OCI-LY7 (cell line): ENCODE measurements around the gene FAM170A. TPM values are rescaled to one million over a fixed set of nuclear protein-coding genes. Genes with fewer than 3 reads are reported as not detected.

Source experiments
- BruUV-seq: library from RNA; stranded (reverse); fragments of 400-500 nt; replicated peaks from 2 replicates; lab custom pipeline; 2021; lab: Mats Ljungman, UMichigan
- CTCF ChIA-PET: fragments of 300-600 bp; sonication (Branson Sonifier 250); formaldehyde crosslinking; loops from one replicate; lab custom pipeline; 2022; ENCODE audit warnings: antibody characterized with exemption; ENCODE audit not compliant: unreplicated experiment; lab: Charles Lee
- POLR2A ChIA-PET: fragments of 300-600 bp; sonication (Branson Sonifier 250); formaldehyde crosslinking; loops from one replicate; lab custom pipeline; 2022; ENCODE audit warnings: antibody characterized with exemption; lab: Charles Lee
- DNase-seq: peaks from one replicate; pipeline ENCODE4 v3.0.0-alpha.2; 2015; ENCODE audit warnings: low spot score
- H2AFZ ChIP-seq: fragments of 200-600 bp; sonication (generic), shearing (Covaris generic); 2 replicates; pipeline ENCODE4 v1.6.1; 2014; ENCODE audit warnings: mild to moderate bottlenecking, antibody characterized with exemption, low read length, moderate library complexity
- H3K27ac ChIP-seq: fragments of 200-600 bp; sonication (generic); 2 replicates; pipeline ENCODE4 v1.5.1; 2014; ENCODE audit warnings: mixed run types, low read depth, mild to moderate bottlenecking, moderate library complexity, low read length, inconsistent platforms; ENCODE audit not compliant: poor library complexity, severe bottlenecking
- H3K36me3 ChIP-seq: fragments of 200-600 bp; sonication (generic); 2 replicates; pipeline ENCODE4 v1.6.1; 2014; ENCODE audit warnings: mild to moderate bottlenecking, antibody characterized with exemption, low read length, moderate library complexity, mixed read lengths; ENCODE audit not compliant: insufficient read depth
- H3K4me1 ChIP-seq: fragments of 200-600 bp; sonication (generic); 2 replicates; pipeline ENCODE4 v1.5.1; 2014; ENCODE audit warnings: mild to moderate bottlenecking, low read length; ENCODE audit not compliant: insufficient read depth, poor library complexity, severe bottlenecking
- H3K4me2 ChIP-seq: fragments of 200-600 bp; sonication (generic); 2 replicates; pipeline ENCODE4 v1.6.1; 2014; ENCODE audit warnings: mild to moderate bottlenecking, low read length
- H3K4me3 ChIP-seq: fragments of 200-600 bp; sonication (generic); 2 replicates; pipeline ENCODE4 v1.5.1; 2014; ENCODE audit warnings: mild to moderate bottlenecking, low read depth, low read length; ENCODE audit not compliant: poor library complexity, severe bottlenecking
- H3K79me2 ChIP-seq: fragments of 200-600 bp; sonication (generic); 2 replicates; pipeline ENCODE4 v1.6.1; 2016; ENCODE audit warnings: low read depth, mild to moderate bottlenecking, low read length, moderate library complexity, mixed read lengths; ENCODE audit not compliant: insufficient read depth
- H3K9me2 ChIP-seq: fragments of 200-600 bp; sonication (generic); 2 replicates; pipeline ENCODE4 v1.6.1; 2016; ENCODE audit warnings: mild to moderate bottlenecking, low read length, mixed read lengths; ENCODE audit not compliant: insufficient read depth
- H3K9me3 ChIP-seq: fragments of 200-600 bp; sonication (generic); 2 replicates; pipeline ENCODE4 v1.6.1; 2014; ENCODE audit warnings: mild to moderate bottlenecking, mixed run types, low read length, mixed read lengths
- H4K20me1 ChIP-seq: fragments of 200-600 bp; sonication (generic); 2 replicates; pipeline ENCODE4 v1.6.1; 2014; ENCODE audit warnings: mild to moderate bottlenecking, antibody characterized with exemption, low read length, moderate library complexity, mixed read lengths; ENCODE audit not compliant: insufficient read depth
- EZH2phosphoT487 ChIP-seq: fragments of 200-600 bp; sonication (generic); IDR thresholded peaks from 2 replicates; pipeline ENCODE4 v1.6.1; 2018; ENCODE audit warnings: low read depth, borderline replicate concordance, mild to moderate bottlenecking, mixed run types, antibody characterized with exemption, low read length, moderate library complexity, mixed read lengths
- intact Hi-C: fragments of 100-400 bp; cut with micrococcal nuclease; formaldehyde crosslinking; loops from one replicate; pipeline ENCODE4 v1.10.0; 2022; ENCODE audit not compliant: unreplicated experiment
- total RNA-seq, 2 experiments: library from RNA; depleted of rRNA in 1 of 2; stranded (reverse); fragments of >200 nt in 1 of 2; shearing (Covaris generic) in 1 of 2; gene quantifications; 2 replicates each; pipeline ENCODE4 v1.2.3, GENCODE V29; 2014 to 2022
- TF ChIP-seq, protein P1 (sequence below): fragments of 200-600 bp; sonication (generic); conservative IDR thresholded peaks from 2 replicates; pipeline ENCODE4 v1.5.1; 2014; ENCODE audit warnings: mild to moderate bottlenecking, antibody characterized with exemption, low read length, moderate library complexity, mixed read lengths

FAM170A gene
- total RNA-seq, 2 experiments from 2014 or later, result not detected

DNA sequence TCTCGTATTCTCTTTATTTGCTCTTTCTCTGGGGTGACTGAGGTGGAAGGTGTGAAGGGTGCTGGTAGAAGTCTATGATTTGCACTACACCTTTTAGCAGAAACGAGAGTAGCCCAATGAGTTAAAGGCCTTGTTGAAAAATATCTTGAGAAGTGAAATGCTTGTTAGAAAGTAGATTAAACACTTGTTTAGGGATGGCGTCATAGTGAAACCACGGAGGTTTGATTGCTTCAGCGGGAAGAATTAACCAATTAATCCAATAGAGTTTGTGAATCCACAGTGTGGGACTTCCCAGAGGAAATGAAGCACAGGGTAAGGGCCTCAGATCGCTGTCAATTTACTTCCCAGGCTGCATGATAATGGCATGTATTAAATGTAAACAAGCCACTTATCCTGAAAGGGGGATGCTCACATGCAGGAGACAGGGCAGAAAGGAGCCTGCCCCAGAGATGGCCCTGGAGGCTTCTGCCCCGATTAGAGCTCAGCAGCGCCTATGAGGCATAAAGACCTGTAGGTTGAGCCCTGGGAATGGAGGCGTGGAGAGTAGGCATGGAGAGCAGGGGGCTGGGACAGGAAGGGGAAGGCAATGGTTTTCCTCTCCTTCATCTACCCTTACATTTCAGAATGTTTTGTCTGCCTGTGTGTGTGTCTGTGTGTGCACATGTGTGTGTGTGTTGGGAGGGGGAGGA lies 1.5 kb downstream of the FAM170A start:
- H3K79me2 ChIP-seq, result no peaks in the 10 kb centered on the region
- BruUV-seq, result no TSS peak
- no peaks in the 10 kb centered on the region for H3K9me3 ChIP-seq
- no peak overlapping the region for H2AFZ ChIP-seq
- ChIA-PET CTCF (no interaction called here), POLR2A (no interaction called here)
- H3K27ac ChIP-seq, result no peak overlapping the region
- no peaks in the 10 kb centered on the region for H3K4me1 ChIP-seq
- H3K36me3 ChIP-seq, result no peaks in the 10 kb centered on the region
- no peaks in the 10 kb centered on the region for H3K9me2 ChIP-seq
- no peak for TF ChIP-seq EZH2phosphoT487
- TF ChIP-seq, protein P1, sequence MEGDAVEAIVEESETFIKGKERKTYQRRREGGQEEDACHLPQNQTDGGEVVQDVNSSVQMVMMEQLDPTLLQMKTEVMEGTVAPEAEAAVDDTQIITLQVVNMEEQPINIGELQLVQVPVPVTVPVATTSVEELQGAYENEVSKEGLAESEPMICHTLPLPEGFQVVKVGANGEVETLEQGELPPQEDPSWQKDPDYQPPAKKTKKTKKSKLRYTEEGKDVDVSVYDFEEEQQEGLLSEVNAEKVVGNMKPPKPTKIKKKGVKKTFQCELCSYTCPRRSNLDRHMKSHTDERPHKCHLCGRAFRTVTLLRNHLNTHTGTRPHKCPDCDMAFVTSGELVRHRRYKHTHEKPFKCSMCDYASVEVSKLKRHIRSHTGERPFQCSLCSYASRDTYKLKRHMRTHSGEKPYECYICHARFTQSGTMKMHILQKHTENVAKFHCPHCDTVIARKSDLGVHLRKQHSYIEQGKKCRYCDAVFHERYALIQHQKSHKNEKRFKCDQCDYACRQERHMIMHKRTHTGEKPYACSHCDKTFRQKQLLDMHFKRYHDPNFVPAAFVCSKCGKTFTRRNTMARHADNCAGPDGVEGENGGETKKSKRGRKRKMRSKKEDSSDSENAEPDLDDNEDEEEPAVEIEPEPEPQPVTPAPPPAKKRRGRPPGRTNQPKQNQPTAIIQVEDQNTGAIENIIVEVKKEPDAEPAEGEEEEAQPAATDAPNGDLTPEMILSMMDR, result no peak
- H3K4me2 ChIP-seq, result no peak overlapping the region
- intact Hi-C loops, result no loop called here
- H4K20me1 ChIP-seq, result no peaks in the 10 kb centered on the region
- DNase-seq, result no peak
- no peak overlapping the region for H3K4me3 ChIP-seq

GRCh38 chr5:119631660-119632059 lies 2.3 kb downstream of the FAM170A start:
- Histone ChIP-seq H3K36me3 (no peaks in the 10 kb centered on the region), H3K79me2 (no peaks in the 10 kb centered on the region), H3K9me3 (no peaks in the 10 kb centered on the region), H2AFZ (no peak overlapping the region), H3K4me3 (no peak overlapping the region), H3K9me2 (no peaks in the 10 kb centered on the region), H4K20me1 (no peaks in the 10 kb centered on the region), H3K27ac (no peak overlapping the region), H3K4me2 (no peak overlapping the region), H3K4me1 (no peaks in the 10 kb centered on the region)
- BruUV-seq, result no TSS peak
- no peak for DNase-seq
- intact Hi-C loops, result no loop called here
- TF ChIP-seq, protein P1, result no peak
- TF ChIP-seq EZH2phosphoT487, result no peak
- ChIA-PET POLR2A (no interaction called here), CTCF (no interaction called here)

DNA sequence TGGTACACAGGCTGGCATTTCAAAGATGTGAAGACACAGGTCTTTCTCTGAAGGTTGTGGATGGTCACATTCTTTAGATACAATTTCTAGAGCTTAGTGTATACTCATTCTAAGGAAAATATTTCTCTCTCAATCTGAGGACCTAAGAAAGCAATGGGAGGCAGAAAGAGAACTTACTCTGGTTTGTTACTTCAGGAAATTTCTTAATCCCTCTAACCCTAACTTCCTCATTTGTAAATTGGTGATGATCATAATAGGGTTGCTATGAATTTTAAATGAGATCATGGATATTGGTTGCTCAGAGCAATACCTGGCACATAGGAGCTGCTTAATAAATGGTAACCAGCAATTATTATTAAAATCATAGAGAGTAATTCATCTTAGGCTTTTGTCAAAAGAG lies 22.1 kb downstream of the FAM170A start:
- no peak overlapping the region for H3K4me2 ChIP-seq
- POLR2A ChIA-PET, result interaction anchor here (0.7 to 1.3 kb wide), 2 partner anchors 9 to 81 kb away, joined by 3 to 4 read pairs; no protein-coding TSS in a partner anchor
- H3K27ac ChIP-seq, result no peak overlapping the region
- H3K36me3 ChIP-seq, result no peaks in the 10 kb centered on the region
- no peak for DNase-seq
- no peaks in the 10 kb centered on the region for H3K79me2 ChIP-seq
- H3K4me1 ChIP-seq, result no peaks in the 10 kb centered on the region
- CTCF ChIA-PET, result no interaction called here
- no peaks in the 10 kb centered on the region for H4K20me1 ChIP-seq
- H3K9me2 ChIP-seq, result no peaks in the 10 kb centered on the region
- TF ChIP-seq EZH2phosphoT487, result no peak
- TF ChIP-seq, protein P1, result no peak
- intact Hi-C loops, result no loop called here
- BruUV-seq, result no TSS peak
- no peak overlapping the region for H3K4me3 ChIP-seq
- no peaks in the 10 kb centered on the region for H3K9me3 ChIP-seq
- no peak overlapping the region for H2AFZ ChIP-seq
